A549 (cell line): ENCODE measurements around the gene CTNNAL1. TPM values are rescaled to one million over a fixed set of nuclear protein-coding genes. Genes with fewer than 3 reads are reported as not detected.

ENCODE experiments used
- ATAC-seq, 2 experiments: fragments of 200-7000 bp in 1 of 2; fragments of >200 bp in 1 of 2; cut with Nextera tagmentation in 1 of 2; cut with Tn5 transposase in 1 of 2; 3 replicates each; pipeline versions ENCODE4 v1.8.0 to v1.9.1; 2018 to 2020; ENCODE audit warnings: mild to moderate bottlenecking in 1 of 2, moderate library complexity in 1 of 2
- CTCF ChIA-PET: fragments of 300-600 bp; sonication (Branson Sonifier 250); formaldehyde crosslinking; extraction: SDS; loops from one replicate; lab custom pipeline; 2021; ENCODE audit warnings: antibody characterized with exemption, inconsistent platforms; lab: Yijun Ruan, JAX
- POLR2A ChIA-PET: fragments of 350-600 bp; formaldehyde crosslinking; extraction: SDS; loops from one replicate; lab custom pipeline; 2021; ENCODE audit warnings: antibody characterized with exemption, inconsistent platforms; lab: Yijun Ruan, JAX
- DNase-seq, 2 experiments: peaks; one replicate each; pipeline versions ENCODE4 v3.0.0 to v3.0.0-alpha.2; 2011 to 2016; ENCODE audit warnings: low read depth in 1 of 2, low spot score in 1 of 2
- FAIRE-seq: peaks from 2 replicates; lab custom pipeline; 2011; peaks lifted over from hg19 to GRCh38; lab: Jason Lieb, UNC
- H3K27ac ChIP-seq, 2 experiments: fragments of >200 bp; sonication (Bioruptor Twin); formaldehyde crosslinking; 3 replicates each; pipeline ENCODE4 v1.5.1; 2016 to 2017
- H3K4me1 ChIP-seq: fragments of >200 bp; sonication (Bioruptor Twin); formaldehyde crosslinking; 3 replicates; pipeline ENCODE4 v1.6.1; 2016
- H3K4me2 ChIP-seq: fragments of >200 bp; sonication (Bioruptor Twin); formaldehyde crosslinking; 3 replicates; pipeline ENCODE4 v1.6.1; 2016
- H3K4me3 ChIP-seq: fragments of >200 bp; sonication (Bioruptor Twin); formaldehyde crosslinking; 3 replicates; pipeline ENCODE4 v1.5.1; 2016
- H3K9me3 ChIP-seq: fragments of >200 bp; sonication (Bioruptor Twin); formaldehyde crosslinking; 3 replicates; pipeline ENCODE4 v1.6.1; 2016
- CHD4 ChIP-seq: fragments of 200-600 bp; sonication (generic); IDR thresholded peaks from 2 replicates; pipeline ENCODE4 v1.6.1; 2016; ENCODE audit warnings: antibody characterized with exemption, mild to moderate bottlenecking, borderline replicate concordance
- E2F6 ChIP-seq: IDR thresholded peaks from 2 replicates; pipeline ENCODE4 v1.6.1; 2012; ENCODE audit warnings: low read depth, borderline replicate concordance
- EHF ChIP-seq: fragments of 250-450 bp; sonication (Bioruptor Pico); IDR thresholded peaks from 2 replicates; pipeline ENCODE4 v1.5.0; 2020; ENCODE audit warnings: mild to moderate bottlenecking
- EHMT2 ChIP-seq: fragments of 200-600 bp; sonication (generic); IDR thresholded peaks from 2 replicates; pipeline ENCODE4 v1.6.1; 2016; ENCODE audit warnings: antibody characterized with exemption, low read depth, mild to moderate bottlenecking, moderate library complexity
- ELK1 ChIP-seq: fragments of 150-350 bp; IDR thresholded peaks from 2 replicates; pipeline ENCODE4 v1.6.1; 2014; ENCODE audit warnings: low read depth, mild to moderate bottlenecking, low read length
- ESRRA ChIP-seq: fragments of 150-350 bp; IDR thresholded peaks from 2 replicates; pipeline ENCODE4 v1.6.1; 2014; ENCODE audit warnings: mild to moderate bottlenecking, low read length, borderline replicate concordance
- FOSB ChIP-seq: fragments of 250-450 bp; sonication (Bioruptor Pico); IDR thresholded peaks from 2 replicates; pipeline ENCODE4 v1.5.0; 2020; ENCODE audit warnings: mild to moderate bottlenecking, moderate library complexity
- FOXS1 ChIP-seq: fragments of 250-450 bp; sonication (Bioruptor Pico); IDR thresholded peaks from 2 replicates; pipeline ENCODE4 v1.5.0; 2020; ENCODE audit warnings: mild to moderate bottlenecking, moderate library complexity
- GATA3 ChIP-seq: IDR thresholded peaks from 2 replicates; pipeline ENCODE4 v1.6.1; 2012; ENCODE audit warnings: borderline replicate concordance
- HDAC2 ChIP-seq: fragments of 200-600 bp; sonication (generic); IDR thresholded peaks from 2 replicates; pipeline ENCODE4 v1.6.1; 2016
- HEYL ChIP-seq: fragments of 250-450 bp; sonication (Bioruptor Pico); IDR thresholded peaks from 2 replicates; pipeline ENCODE4 v1.8.0; 2021; ENCODE audit warnings: mild to moderate bottlenecking, moderate library complexity
- HOXA7 ChIP-seq: fragments of 250-450 bp; sonication (Bioruptor Pico); IDR thresholded peaks from 2 replicates; pipeline ENCODE4 v1.5.0; 2020; ENCODE audit warnings: mild to moderate bottlenecking, moderate library complexity
- HOXB5 ChIP-seq: fragments of 250-450 bp; sonication (Bioruptor Pico); IDR thresholded peaks from 2 replicates; pipeline ENCODE4 v1.5.0; 2020; ENCODE audit warnings: mild to moderate bottlenecking, moderate library complexity
- JUN ChIP-seq, 2 experiments: fragments of >200 bp; sonication (Bioruptor Twin); formaldehyde crosslinking; IDR thresholded peaks; 2 replicates in 1 of 2; 3 replicates in 1 of 2; pipeline ENCODE4 v1.6.1; 2016 to 2017
- KDM1A ChIP-seq: fragments of 200-600 bp; sonication (generic); IDR thresholded peaks from 2 replicates; pipeline ENCODE4 v1.6.1; 2016; ENCODE audit warnings: low read depth, mild to moderate bottlenecking
- KDM5A ChIP-seq: fragments of 200-600 bp; sonication (generic); IDR thresholded peaks from 2 replicates; pipeline ENCODE4 v1.6.1; 2016; ENCODE audit warnings: antibody characterized with exemption, mild to moderate bottlenecking
- MYC ChIP-seq: IDR thresholded peaks from 2 replicates; pipeline ENCODE4 v1.6.1; 2012; ENCODE audit warnings: mild to moderate bottlenecking, inconsistent platforms, low read length, improper control_type of control experiment, borderline replicate concordance
- POLR2AphosphoS2 ChIP-seq: conservative IDR thresholded peaks from 2 replicates; pipeline ENCODE4 v1.6.1; 2012; ENCODE audit warnings: low read length, improper control_type of control experiment, inconsistent platforms
- RARB ChIP-seq: fragments of 250-450 bp; sonication (Bioruptor Pico); IDR thresholded peaks from 2 replicates; pipeline ENCODE4 v1.8.0; 2021; ENCODE audit warnings: mild to moderate bottlenecking, moderate library complexity
- REST ChIP-seq: fragments of 200-600 bp; sonication (generic); IDR thresholded peaks from 2 replicates; pipeline ENCODE4 v1.6.1; 2016; ENCODE audit warnings: antibody characterized with exemption, mild to moderate bottlenecking, moderate library complexity
- RNF2 ChIP-seq: fragments of 200-600 bp; sonication (generic); IDR thresholded peaks from 2 replicates; pipeline ENCODE4 v1.6.1; 2016; ENCODE audit warnings: low read depth, mild to moderate bottlenecking, antibody characterized with exemption, moderate library complexity, borderline replicate concordance
- TFCP2L1 ChIP-seq: fragments of 250-450 bp; sonication (Bioruptor Pico); IDR thresholded peaks from 2 replicates; pipeline ENCODE4 v1.5.0; 2021; ENCODE audit warnings: mild to moderate bottlenecking
- TP53 ChIP-seq: fragments of 250-450 bp; sonication (Bioruptor Pico); IDR thresholded peaks from 2 replicates; pipeline ENCODE4 v1.5.0; 2021; ENCODE audit warnings: mild to moderate bottlenecking, moderate library complexity
- ZC3H11A ChIP-seq: fragments of 450-650 bp; IDR thresholded peaks from 2 replicates; pipeline ENCODE4 v1.6.1; 2014; ENCODE audit warnings: antibody characterized with exemption, mild to moderate bottlenecking
- ZNF302 ChIP-seq: fragments of 250-450 bp; sonication (Bioruptor Pico); IDR thresholded peaks from 2 replicates; pipeline ENCODE4 v1.9.0; 2021; ENCODE audit warnings: inconsistent platforms, mild to moderate bottlenecking, moderate library complexity
- ZSCAN20 ChIP-seq: fragments of 250-450 bp; sonication (Bioruptor Pico); IDR thresholded peaks from 2 replicates; pipeline ENCODE4 v1.8.0; 2022; ENCODE audit warnings: mild to moderate bottlenecking, moderate library complexity
- WGBS: methylation state at CpG from one replicate; pipeline ENCODE4 v1.1.6; 2017; ENCODE audit errors: missing lambda C conversion rate; 5-methylcytosine and 5-hydroxymethylcytosine counted together
- polyA plus RNA-seq, 4 experiments: library from polyadenylated mRNA; depleted of rRNA in 3 of 4; stranded (reverse); fragments of >200 nt; fragmentation: RNase III in 1 of 4; extraction: RNeasy Plus Mini Kit Qiagen cat#74134 plus additional on column Dnase treatment in 1 of 4; gene quantifications; 2 replicates in 3 of 4; 3 replicates in 1 of 4; pipeline ENCODE4 v1.2.3, GENCODE V29; 2011 to 2017

CTNNAL1 gene
- polyA plus RNA-seq, 2 of the 4 experiments (the other 2 are of a cell fraction) = 43.8 to 63.6 TPM

- POLR2A ChIA-PET = no interaction called here
- CTCF ChIA-PET = interaction anchor here (1.1 to 2.9 kb wide), 3 partner anchors 10 to 13 kb away, joined by 3 to 13 read pairs (median 5); no protein-coding TSS in a partner anchor
- DNase-seq (no peak), ATAC-seq (no peak)
- Histone ChIP-seq H3K9me3 (no peaks in the 10 kb centered on the region), H3K27ac (no peak overlapping the region), H3K4me2 (no peak overlapping the region), H3K4me1 (no peaks in the 10 kb centered on the region), H3K4me3 (no peak overlapping the region)
- 77% methylated on average over 4 of the region's 4 CpGs for WGBS
- TF ChIP-seq TP53 (no peak), ELK1 (no peak), CHD4 (no peak), EHMT2 (no peak), POLR2AphosphoS2 (no peak), REST (no peak), KDM5A (no peak), EHF (CRISPR knock-in tag) (no peak), E2F6 (no peak), RARB (CRISPR knock-in tag) (no peak), ZNF302 (CRISPR knock-in tag) (no peak), TFCP2L1 (CRISPR knock-in tag) (no peak), HDAC2 (no peak), MYC (no peak), RNF2 (no peak), KDM1A (no peak)
- TF ChIP-seq, all 56 proteins: peak for 0
- no peak for FAIRE-seq
Observed at GRCh38 chr9:108963459-108964143, 49.7 kb downstream of the CTNNAL1 start.

- no peak for DNase-seq
- H3K9me3 ChIP-seq = no peaks in the 10 kb centered on the region
- 96% methylated on average over 2 of the region's 2 CpGs for WGBS
- H3K27ac ChIP-seq = no peak overlapping the region
- no peak overlapping the region for H3K4me3 ChIP-seq
- CTCF ChIA-PET = interaction anchor here (1.7 to 2.9 kb wide), 2 partner anchors 7 to 10 kb away, joined by 6 to 13 read pairs; no protein-coding TSS in a partner anchor
- no peak for ATAC-seq
- H3K4me2 ChIP-seq = no peak overlapping the region
- FAIRE-seq = no peak
- POLR2A ChIA-PET = no interaction called here
- no peaks in the 10 kb centered on the region for H3K4me1 ChIP-seq
- no peak for TF ChIP-seq FOSB
- TF ChIP-seq GATA3 = no peak
- TF ChIP-seq FOXS1 = no peak
Observed at GRCh38 chr9:108961151-108961550, 52.1 kb downstream of the CTNNAL1 start.

GRCh38 chr9:108960331-108960730 lies 53.0 kb downstream of the CTNNAL1 start:
- Histone ChIP-seq H3K27ac (no peak overlapping the region), H3K9me3 (no peaks in the 10 kb centered on the region), H3K4me3 (no peak overlapping the region), H3K4me2 (no peak overlapping the region), H3K4me1 (no peaks in the 10 kb centered on the region)
- ATAC-seq (no peak), FAIRE-seq (no peak), DNase-seq (no peak)
- ChIA-PET CTCF (interaction anchor here (1.7 kb wide), 1 partner anchor 9 kb away, joined by 8 read pairs; no protein-coding TSS in a partner anchor), POLR2A (no interaction called here)
- TF ChIP-seq HOXB5 (CRISPR knock-in tag) = no peak
- no peak for TF ChIP-seq KDM1A
- TF ChIP-seq HEYL (CRISPR knock-in tag) = no peak
- no peak for TF ChIP-seq ZSCAN20 (CRISPR knock-in tag)
- TF ChIP-seq JUN (IDR thresholded peaks at IDR 0.05) = no peak
- TF ChIP-seq ESRRA = no peak
- no peak for TF ChIP-seq HOXA7 (CRISPR knock-in tag)
- TF ChIP-seq ZC3H11A = no peak
- WGBS = 68% methylated on average over 6 of the region's 6 CpGs
